ENCODE results near the gene COL17A1.
A peak's percentile ranks its signal among the peaks of the same experiment; 100 is the strongest.

The COL17A1 gene

GRCh38 chr10:104016661-104017060 lies 69.0 kb downstream of the COL17A1 start:
- no peak overlapping the region for H3K27ac Mint-ChIP-seq

GRCh38 chr10:104014176-104014575 lies 71.5 kb downstream of the COL17A1 start:
- no peaks in the 10 kb centered on the region for H3K9me3 Mint-ChIP-seq
- no peaks in the 10 kb centered on the region for H3K27me3 Mint-ChIP-seq
- H3K4me1 Mint-ChIP-seq = no peaks in the 10 kb centered on the region
- H3K27ac Mint-ChIP-seq = no peak overlapping the region
- no peak overlapping the region for H3K4me3 Mint-ChIP-seq
- peaks cover 15% of the 10 kb centered on the region for H3K36me3 Mint-ChIP-seq
- ATAC-seq = no peak

More at GRCh38 chr10:104016661-104017060, 69.0 kb downstream of the COL17A1 start:
- Mint-ChIP-seq H3K9me3 (no peaks in the 10 kb centered on the region), H3K36me3 (peaks cover 22% of the 10 kb centered on the region), H3K4me1 (no peaks in the 10 kb centered on the region), H3K4me3 (no peak overlapping the region), H3K27me3 (no peaks in the 10 kb centered on the region)
- no peak for ATAC-seq

GRCh38 chr10:104013489-104013888 lies 72.2 kb downstream of the COL17A1 start:
- no peaks in the 10 kb centered on the region for H3K4me1 Mint-ChIP-seq
- H3K27ac Mint-ChIP-seq = no peak overlapping the region

GRCh38 chr10:104011904-104012303 lies 73.8 kb downstream of the COL17A1 start:
- Mint-ChIP-seq H3K4me1 (no peaks in the 10 kb centered on the region), H3K9me3 (no peaks in the 10 kb centered on the region), H3K36me3 (peaks cover 16% of the 10 kb centered on the region), H3K27ac (no peak overlapping the region), H3K4me3 (no peak overlapping the region), H3K27me3 (no peaks in the 10 kb centered on the region)
- no peak for ATAC-seq

More at GRCh38 chr10:104013489-104013888, 72.2 kb downstream of the COL17A1 start:
- H3K36me3 Mint-ChIP-seq = peaks cover 12% of the 10 kb centered on the region
- H3K9me3 Mint-ChIP-seq = no peaks in the 10 kb centered on the region
- no peak overlapping the region for H3K4me3 Mint-ChIP-seq
- no peak for ATAC-seq
- H3K27me3 Mint-ChIP-seq = no peaks in the 10 kb centered on the region

- Mint-ChIP-seq H3K4me1 (no peaks in the 10 kb centered on the region), H3K36me3 (peaks cover 51% of the 10 kb centered on the region), H3K9me3 (no peaks in the 10 kb centered on the region), H3K27me3 (no peaks in the 10 kb centered on the region), H3K4me3 (no peak overlapping the region), H3K27ac (no peak overlapping the region)
- no peak for ATAC-seq
Measured at GRCh38 chr10:104005172-104005863, 80.4 kb downstream of the COL17A1 start.

GRCh38 chr10:104002911-104003310 lies 82.8 kb downstream of the COL17A1 start:
- no peak overlapping the region for H3K27ac Mint-ChIP-seq
- no peak for ATAC-seq
- no peak overlapping the region for H3K4me3 Mint-ChIP-seq
- no peaks in the 10 kb centered on the region for H3K9me3 Mint-ChIP-seq
- H3K4me1 Mint-ChIP-seq = no peaks in the 10 kb centered on the region
- no peaks in the 10 kb centered on the region for H3K27me3 Mint-ChIP-seq
- H3K36me3 Mint-ChIP-seq = peaks cover 44% of the 10 kb centered on the region

GRCh38 chr10:103998805-103999204 lies 86.9 kb downstream of the COL17A1 start:
- Mint-ChIP-seq H3K4me3 (no peak overlapping the region), H3K4me1 (no peaks in the 10 kb centered on the region), H3K27ac (no peak overlapping the region), H3K9me3 (no peaks in the 10 kb centered on the region), H3K27me3 (no peaks in the 10 kb centered on the region), H3K36me3 (peaks cover 48% of the 10 kb centered on the region)
- ATAC-seq = no peak

GRCh38 chr10:103995134-103995533 lies 90.5 kb downstream of the COL17A1 start:
- no peak overlapping the region for H3K27ac Mint-ChIP-seq
- H3K36me3 Mint-ChIP-seq = peaks cover 23% of the 10 kb centered on the region

GRCh38 chr10:103991393-103992128 lies 94.1 kb downstream of the COL17A1 start:
- Mint-ChIP-seq H3K36me3 (peaks cover 19% of the 10 kb centered on the region), H3K27me3 (no peaks in the 10 kb centered on the region), H3K9me3 (no peaks in the 10 kb centered on the region), H3K4me1 (peaks cover 15% of the 10 kb centered on the region), H3K4me3 (no peak overlapping the region), H3K27ac (no peak overlapping the region)
- ATAC-seq = no peak

More at GRCh38 chr10:103995134-103995533, 90.5 kb downstream of the COL17A1 start:
- no peaks in the 10 kb centered on the region for H3K27me3 Mint-ChIP-seq
- ATAC-seq = no peak
- no peak overlapping the region for H3K4me3 Mint-ChIP-seq
- H3K4me1 Mint-ChIP-seq = peaks cover 2% of the 10 kb centered on the region
- H3K9me3 Mint-ChIP-seq = no peaks in the 10 kb centered on the region

- H3K27me3 Mint-ChIP-seq = no peaks in the 10 kb centered on the region
- H3K36me3 Mint-ChIP-seq = peaks cover 16% of the 10 kb centered on the region
- no peak overlapping the region for H3K27ac Mint-ChIP-seq
- peaks cover 20% of the 10 kb centered on the region for H3K4me1 Mint-ChIP-seq
- H3K4me3 Mint-ChIP-seq = no peak overlapping the region
- ATAC-seq = no peak
- no peaks in the 10 kb centered on the region for H3K9me3 Mint-ChIP-seq
Measured at GRCh38 chr10:103990531-103990930, 95.1 kb downstream of the COL17A1 start.

GRCh38 chr10:103990121-103990520 lies 95.6 kb downstream of the COL17A1 start:
- Mint-ChIP-seq H3K36me3 (peaks cover 16% of the 10 kb centered on the region), H3K4me1 (peaks cover 20% of the 10 kb centered on the region), H3K27me3 (no peaks in the 10 kb centered on the region), H3K9me3 (no peaks in the 10 kb centered on the region), H3K27ac (no peak overlapping the region), H3K4me3 (no peak overlapping the region)
- ATAC-seq = no peak

- Mint-ChIP-seq H3K9me3 (no peaks in the 10 kb centered on the region), H3K27me3 (no peaks in the 10 kb centered on the region), H3K27ac (peak overlapping the region; percentile 32), H3K36me3 (peaks cover 6% of the 10 kb centered on the region), H3K4me3 (no peak overlapping the region), H3K4me1 (peaks cover 40% of the 10 kb centered on the region)
- peak; percentile 77 for ATAC-seq
Measured at GRCh38 chr10:103986360-103986759, 99.3 kb downstream of the COL17A1 start.

- Mint-ChIP-seq H3K27ac (no peak overlapping the region), H3K4me1 (peaks cover 45% of the 10 kb centered on the region), H3K36me3 (peaks cover 6% of the 10 kb centered on the region), H3K4me3 (no peak overlapping the region), H3K27me3 (no peaks in the 10 kb centered on the region), H3K9me3 (no peaks in the 10 kb centered on the region)
- no peak for ATAC-seq
Measured at GRCh38 chr10:103985726-103986125, 100.0 kb downstream of the COL17A1 start.

GRCh38 chr10:103983367-103983911 lies 102.2 kb downstream of the COL17A1 start:
- peak overlapping the region; percentile 21 for H3K4me3 Mint-ChIP-seq
- H3K27ac Mint-ChIP-seq = peak overlapping the region; percentile 75

GRCh38 chr10:103982639-103983038 lies 103.0 kb downstream of the COL17A1 start:
- Mint-ChIP-seq H3K27ac (peak overlapping the region; percentile 75), H3K4me3 (no peak overlapping the region), H3K4me1 (peaks cover 52% of the 10 kb centered on the region), H3K9me3 (no peaks in the 10 kb centered on the region), H3K36me3 (no peaks in the 10 kb centered on the region), H3K27me3 (no peaks in the 10 kb centered on the region)
- no peak for ATAC-seq

More at GRCh38 chr10:103983367-103983911, 102.2 kb downstream of the COL17A1 start:
- no peaks in the 10 kb centered on the region for H3K27me3 Mint-ChIP-seq
- H3K36me3 Mint-ChIP-seq = no peaks in the 10 kb centered on the region
- H3K9me3 Mint-ChIP-seq = no peaks in the 10 kb centered on the region
- ATAC-seq = peak; percentile 84
- peaks cover 52% of the 10 kb centered on the region for H3K4me1 Mint-ChIP-seq
